HUES6 (cell line): ENCODE results near the gene NTSR1.

ENCODE experiments used
- H3K27ac ChIP-seq: 2 replicates; pipeline ENCODE4 v1.7.0; 2013; ENCODE audit warnings: low read depth, mild to moderate bottlenecking, low read length, inconsistent platforms
- H3K27me3 ChIP-seq: 2 replicates; pipeline ENCODE4 v1.6.1; 2013; ENCODE audit warnings: low read length; ENCODE audit not compliant: control insufficient read depth, insufficient read depth
- H3K36me3 ChIP-seq: 2 replicates; pipeline ENCODE4 v1.6.1; 2013; ENCODE audit warnings: low read length; ENCODE audit not compliant: control insufficient read depth, insufficient read depth
- H3K4me1 ChIP-seq: 2 replicates; pipeline ENCODE4 v1.6.1; 2013; ENCODE audit warnings: low read length; ENCODE audit not compliant: control insufficient read depth, insufficient read depth
- H3K4me3 ChIP-seq: 2 replicates; pipeline ENCODE4 v1.5.1; 2013; ENCODE audit warnings: low read depth, low read length
- H3K9ac ChIP-seq: one replicate; pipeline ENCODE4 v1.6.1; 2013; ENCODE audit warnings: mild to moderate bottlenecking, low read length
- H3K9me3 ChIP-seq: 2 replicates; pipeline ENCODE4 v1.6.1; 2013; ENCODE audit warnings: low read depth, low read length; ENCODE audit not compliant: control insufficient read depth, insufficient read depth

The NTSR1 gene

DNA sequence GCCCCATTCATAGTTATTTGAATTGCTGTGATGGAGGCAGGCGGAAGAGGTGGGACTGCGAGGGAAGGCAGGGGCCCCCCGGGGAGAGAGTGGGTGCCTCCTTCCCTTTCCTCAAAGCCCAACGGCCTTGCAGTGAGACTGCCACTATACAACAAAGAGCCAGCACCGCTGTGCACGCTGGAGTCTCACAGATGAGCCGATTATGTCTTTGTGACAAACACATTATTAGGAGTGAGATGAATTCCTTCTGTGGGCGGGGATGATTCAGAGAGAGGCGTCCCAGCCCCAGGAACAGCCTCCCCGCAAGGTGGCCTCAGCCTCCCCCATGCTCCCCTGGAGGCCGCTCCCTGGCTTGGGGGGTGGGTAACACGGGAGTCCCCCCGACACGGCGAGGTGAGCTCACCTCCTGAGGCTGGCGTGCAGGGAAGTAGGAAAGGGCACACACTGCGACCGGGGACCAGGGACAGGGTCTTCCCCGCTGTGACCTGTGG lies 26.7 kb downstream of the NTSR1 start:
- H3K9ac ChIP-seq: no peak overlapping the region
- no peaks in the 10 kb centered on the region for H3K36me3 ChIP-seq
- H3K27me3 ChIP-seq: peaks cover 22% of the 10 kb centered on the region; the same call in 1 of the 2 replicates
- no peak overlapping the region for H3K27ac ChIP-seq
- no peaks in the 10 kb centered on the region; the same call in 1 of the 2 replicates for H3K4me1 ChIP-seq
- H3K4me3 ChIP-seq: no peak overlapping the region
- H3K9me3 ChIP-seq: no peaks in the 10 kb centered on the region

DNA sequence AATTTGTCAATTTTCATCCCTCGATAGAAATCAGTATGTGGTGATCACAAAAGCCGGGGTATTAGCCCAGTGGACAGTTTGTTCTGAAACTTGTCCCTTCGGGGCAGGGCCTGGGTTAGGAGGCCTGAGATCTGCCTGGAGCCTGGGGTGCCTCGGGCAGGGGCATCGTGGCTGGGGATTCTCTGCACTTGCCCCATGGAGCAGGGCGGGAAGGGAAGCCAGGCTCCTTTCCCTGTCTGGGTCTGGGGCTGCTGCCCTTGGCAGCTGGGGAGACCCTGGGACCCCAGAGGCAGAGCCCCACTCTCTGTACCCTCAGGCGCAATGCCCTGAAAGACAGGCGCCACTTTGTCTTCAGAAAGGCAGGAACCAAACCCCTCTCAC lies 27.4 kb downstream of the NTSR1 start:
- Histone ChIP-seq H3K4me3 (no peak overlapping the region), H3K36me3 (no peaks in the 10 kb centered on the region), H3K9me3 (no peaks in the 10 kb centered on the region), H3K27me3 (peaks cover 25% of the 10 kb centered on the region; the same call in 1 of the 2 replicates), H3K4me1 (no peaks in the 10 kb centered on the region; the same call in 1 of the 2 replicates), H3K9ac (no peak overlapping the region), H3K27ac (no peak overlapping the region)

DNA sequence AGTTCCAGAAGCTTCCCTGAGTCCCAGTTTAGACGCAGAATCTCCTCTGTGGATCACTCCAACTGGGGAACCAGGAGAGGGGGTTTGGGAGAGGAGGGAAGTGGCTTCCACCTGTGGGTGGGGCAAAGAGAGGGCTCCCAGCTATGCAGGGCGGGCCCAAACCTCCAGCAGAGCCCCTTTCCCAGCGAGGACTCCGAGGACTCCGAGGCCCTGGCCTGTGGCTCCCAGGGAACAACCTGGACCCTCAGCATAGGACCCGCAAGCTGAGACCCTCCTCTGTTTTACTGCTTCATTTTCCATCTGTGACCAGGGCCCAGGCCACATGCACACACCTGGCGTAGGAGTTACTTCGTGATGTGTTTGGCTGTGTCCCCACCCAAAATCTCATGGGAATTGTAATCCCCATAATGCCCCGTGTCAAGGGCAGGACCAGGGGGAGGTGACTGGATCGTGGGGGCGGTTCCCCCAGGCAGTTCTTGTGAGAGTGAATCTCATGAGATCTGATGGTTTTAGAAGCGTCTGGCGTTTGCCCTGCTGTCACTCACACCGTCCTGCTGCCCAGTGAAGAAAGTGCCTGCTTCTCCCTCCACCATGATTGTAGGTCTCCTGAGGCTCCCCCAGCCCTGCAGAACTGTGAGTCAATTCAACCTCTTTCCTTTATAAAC lies 27.9 kb downstream of the NTSR1 start:
- H3K27me3 ChIP-seq: peaks cover 25% of the 10 kb centered on the region; the same call in 1 of the 2 replicates
- H3K36me3 ChIP-seq: no peaks in the 10 kb centered on the region
- H3K9me3 ChIP-seq: no peaks in the 10 kb centered on the region
- H3K9ac ChIP-seq: no peak overlapping the region
- no peak overlapping the region for H3K4me3 ChIP-seq
- no peak overlapping the region for H3K27ac ChIP-seq
- H3K4me1 ChIP-seq: peaks cover under 1% of the 10 kb centered on the region; the same call in 1 of the 2 replicates

DNA sequence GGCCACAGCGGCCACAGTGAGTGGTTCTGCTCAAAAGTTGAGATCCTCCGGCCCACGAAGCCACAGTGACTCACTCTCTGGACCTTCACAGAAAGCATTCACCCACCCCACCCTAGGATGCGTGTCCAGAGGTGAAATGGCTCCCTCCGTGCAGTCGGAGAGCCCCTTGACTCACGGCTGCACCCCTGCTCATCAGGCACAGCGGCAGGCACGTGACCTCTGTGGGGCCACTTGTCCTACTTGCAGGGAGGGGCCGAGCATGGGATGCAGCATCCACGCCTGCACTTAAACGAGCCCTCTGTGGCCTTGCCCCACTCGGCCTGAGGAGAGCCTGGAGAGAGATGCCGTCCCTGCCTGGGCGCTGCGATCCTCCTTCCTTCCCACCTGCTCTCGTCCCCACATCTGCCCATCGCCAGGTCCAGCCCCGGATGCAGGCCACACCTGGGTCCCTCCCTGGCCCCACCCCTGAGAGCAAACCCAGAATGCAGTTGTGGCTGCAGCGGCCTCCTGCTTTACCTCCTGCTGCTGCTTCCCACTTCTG lies 28.7 kb downstream of the NTSR1 start:
- peaks cover 25% of the 10 kb centered on the region; the same call in 1 of the 2 replicates for H3K27me3 ChIP-seq
- H3K27ac ChIP-seq: no peak overlapping the region
- H3K4me1 ChIP-seq: peaks cover 3% of the 10 kb centered on the region; the same call in 1 of the 2 replicates

DNA sequence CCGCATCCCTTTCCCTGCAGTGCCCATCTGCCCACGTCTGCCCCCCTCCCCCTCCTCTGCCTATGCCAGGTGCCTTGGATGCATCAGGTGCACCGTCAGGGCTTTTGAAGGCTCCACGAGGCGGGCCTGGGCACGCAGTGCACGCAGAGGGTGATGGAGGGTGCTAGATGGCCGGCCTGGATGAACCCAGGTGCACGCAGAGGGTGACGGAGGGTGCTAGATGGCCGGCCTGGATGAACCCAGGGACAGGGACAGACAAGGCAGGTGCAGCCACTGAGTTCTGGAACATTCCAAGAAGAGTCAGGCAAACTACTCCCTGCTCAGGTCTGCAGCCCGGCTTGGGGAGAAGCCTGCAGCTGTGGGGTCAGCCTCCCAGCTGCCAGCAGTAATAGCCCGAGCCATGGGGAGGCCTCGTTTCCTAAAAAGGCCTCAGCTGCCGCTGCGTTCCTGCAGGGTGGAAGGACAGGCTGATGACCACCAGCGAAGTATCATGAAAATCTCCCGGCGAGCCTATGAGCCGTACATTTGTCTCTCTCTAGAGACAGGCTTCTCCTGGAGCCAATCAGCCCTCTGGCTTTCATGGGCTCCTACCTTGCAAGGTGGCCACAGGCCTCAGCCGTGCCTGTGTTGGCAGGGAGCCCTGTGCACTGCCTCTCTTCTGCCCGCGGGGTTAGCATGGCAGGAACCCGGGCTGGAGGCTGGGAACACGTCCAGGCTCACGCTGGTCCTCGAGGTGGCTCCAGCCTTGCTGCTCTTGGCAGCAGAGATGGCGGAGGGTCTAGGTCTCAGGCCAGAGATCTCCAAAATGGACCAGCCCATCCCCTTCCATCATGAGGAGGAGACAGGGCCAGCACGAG lies 29.6 kb downstream of the NTSR1 start:
- Histone ChIP-seq H3K9me3 (no peaks in the 10 kb centered on the region), H3K36me3 (no peaks in the 10 kb centered on the region), H3K4me1 (peaks cover 3% of the 10 kb centered on the region; the same call in 1 of the 2 replicates), H3K9ac (no peak overlapping the region), H3K27me3 (peaks cover 23% of the 10 kb centered on the region; the same call in 1 of the 2 replicates), H3K27ac (no peak overlapping the region), H3K4me3 (no peak overlapping the region)

More for the DNA sequence above, 28.7 kb downstream of the NTSR1 start:
- H3K9me3 ChIP-seq: no peaks in the 10 kb centered on the region
- no peak overlapping the region for H3K9ac ChIP-seq
- H3K36me3 ChIP-seq: no peaks in the 10 kb centered on the region
- H3K4me3 ChIP-seq: no peak overlapping the region

DNA sequence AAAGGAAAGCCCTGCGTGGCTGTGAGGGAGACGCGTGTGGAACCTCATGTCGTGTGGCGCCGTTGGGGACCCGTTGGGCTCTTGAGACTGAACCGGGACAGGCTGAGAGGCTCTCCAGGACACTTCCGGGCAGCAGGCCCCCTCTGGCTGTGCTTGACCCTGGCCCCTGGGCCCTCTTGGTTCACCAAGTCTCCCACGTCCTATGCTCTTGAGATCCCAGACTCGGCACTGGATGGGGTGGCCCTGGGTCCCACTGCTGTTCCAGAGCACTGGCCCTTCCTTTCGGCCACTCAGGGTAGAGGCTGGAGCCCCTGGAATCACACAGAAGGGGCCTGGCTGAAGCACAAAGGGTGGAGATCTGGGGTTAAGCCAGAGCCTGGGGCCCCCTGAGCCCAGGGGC lies 30.4 kb downstream of the NTSR1 start:
- H3K27me3 ChIP-seq: peaks cover 18% of the 10 kb centered on the region; the same call in 1 of the 2 replicates
- H3K9ac ChIP-seq: no peak overlapping the region
- H3K27ac ChIP-seq: no peak overlapping the region
- H3K4me1 ChIP-seq: peaks cover 3% of the 10 kb centered on the region; the same call in 1 of the 2 replicates
- H3K36me3 ChIP-seq: no peaks in the 10 kb centered on the region
- H3K9me3 ChIP-seq: no peaks in the 10 kb centered on the region
- H3K4me3 ChIP-seq: no peak overlapping the region

DNA sequence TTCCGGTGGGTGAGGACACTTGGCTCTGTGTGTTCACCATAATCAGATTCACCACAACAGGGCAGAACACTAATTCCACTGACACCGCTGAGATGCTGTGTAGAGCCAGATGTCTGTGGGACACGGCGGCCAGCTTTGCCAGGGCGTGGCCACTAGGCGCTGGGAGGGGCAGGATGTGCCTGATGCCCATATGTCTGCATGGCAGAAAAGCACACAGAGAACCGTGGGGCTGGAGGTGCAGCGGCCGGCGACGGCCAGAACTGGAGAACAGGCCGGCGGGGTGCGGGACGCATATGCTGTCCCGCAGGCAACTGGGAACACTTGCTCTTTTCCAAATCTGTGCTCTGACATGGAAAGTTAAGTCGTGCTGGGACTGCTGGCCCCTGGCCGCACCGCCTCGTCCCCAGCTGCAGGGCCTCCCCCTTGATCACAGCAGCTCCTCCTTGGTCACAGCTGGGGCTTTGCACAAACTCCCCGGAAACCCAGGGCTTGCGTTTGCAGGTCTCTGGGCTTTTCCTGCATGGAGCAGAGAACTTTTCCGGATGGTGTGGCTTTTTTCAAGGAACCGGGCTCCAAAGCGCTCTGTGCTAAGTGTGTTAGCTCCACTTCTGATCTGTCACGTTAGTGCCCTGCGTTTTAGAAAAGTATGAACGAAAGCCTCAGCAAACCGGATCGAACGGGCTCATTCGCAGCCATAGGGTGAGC lies 31.1 kb downstream of the NTSR1 start:
- Histone ChIP-seq H3K4me3 (no peak overlapping the region), H3K9me3 (no peaks in the 10 kb centered on the region), H3K4me1 (peaks cover 3% of the 10 kb centered on the region; the same call in 1 of the 2 replicates), H3K27me3 (peaks cover 18% of the 10 kb centered on the region; the same call in 1 of the 2 replicates), H3K36me3 (no peaks in the 10 kb centered on the region), H3K9ac (no peak overlapping the region), H3K27ac (no peak overlapping the region)

DNA sequence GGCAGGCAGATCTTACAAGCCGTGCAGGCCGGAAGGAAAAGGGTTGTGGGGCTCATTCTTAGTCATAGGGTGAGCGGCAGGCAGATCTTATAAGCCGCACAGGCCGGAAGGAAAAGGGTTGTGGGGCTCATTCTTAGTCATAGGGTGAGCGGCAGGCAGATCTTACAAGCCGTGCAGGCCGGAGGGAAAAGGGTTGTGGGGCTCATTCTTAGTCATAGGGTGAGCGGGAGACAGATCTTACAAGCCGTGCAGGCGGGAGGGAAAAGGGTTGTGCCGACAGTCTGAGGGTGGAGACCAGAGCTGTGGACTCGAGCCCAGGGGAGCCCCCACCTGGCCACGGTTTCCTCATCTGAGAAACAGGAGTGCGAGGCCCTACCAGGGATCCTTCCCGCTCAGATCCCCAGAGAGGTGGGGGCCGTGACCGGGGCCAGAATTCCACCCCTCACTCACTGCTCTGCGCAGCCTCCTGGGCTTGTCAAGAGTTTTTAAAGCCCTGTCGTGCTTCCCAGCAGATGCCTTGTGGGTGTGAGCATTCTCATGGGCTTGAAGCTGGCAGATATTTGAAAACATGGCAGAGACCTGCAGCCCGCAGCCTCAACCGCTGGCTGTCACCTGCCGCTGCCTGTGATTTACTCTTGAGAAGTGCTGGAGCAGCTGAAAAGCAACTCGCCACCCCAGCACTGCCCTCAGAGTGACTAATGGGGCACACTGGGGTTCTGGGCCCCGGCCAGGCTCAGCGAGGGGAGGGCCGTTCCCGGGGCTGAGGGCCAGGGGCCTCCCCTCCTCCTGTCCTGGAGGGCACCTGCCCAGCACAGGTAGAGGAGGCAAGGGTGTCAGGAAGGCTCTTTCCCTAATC lies 31.9 kb downstream of the NTSR1 start:
- H3K36me3 ChIP-seq: no peaks in the 10 kb centered on the region
- no peaks in the 10 kb centered on the region for H3K9me3 ChIP-seq
- H3K9ac ChIP-seq: no peak overlapping the region
- H3K4me3 ChIP-seq: no peak overlapping the region
- peaks cover 3% of the 10 kb centered on the region; the same call in 1 of the 2 replicates for H3K4me1 ChIP-seq
- H3K27ac ChIP-seq: no peak overlapping the region
- H3K27me3 ChIP-seq: peaks cover 22% of the 10 kb centered on the region; the same call in 1 of the 2 replicates

DNA sequence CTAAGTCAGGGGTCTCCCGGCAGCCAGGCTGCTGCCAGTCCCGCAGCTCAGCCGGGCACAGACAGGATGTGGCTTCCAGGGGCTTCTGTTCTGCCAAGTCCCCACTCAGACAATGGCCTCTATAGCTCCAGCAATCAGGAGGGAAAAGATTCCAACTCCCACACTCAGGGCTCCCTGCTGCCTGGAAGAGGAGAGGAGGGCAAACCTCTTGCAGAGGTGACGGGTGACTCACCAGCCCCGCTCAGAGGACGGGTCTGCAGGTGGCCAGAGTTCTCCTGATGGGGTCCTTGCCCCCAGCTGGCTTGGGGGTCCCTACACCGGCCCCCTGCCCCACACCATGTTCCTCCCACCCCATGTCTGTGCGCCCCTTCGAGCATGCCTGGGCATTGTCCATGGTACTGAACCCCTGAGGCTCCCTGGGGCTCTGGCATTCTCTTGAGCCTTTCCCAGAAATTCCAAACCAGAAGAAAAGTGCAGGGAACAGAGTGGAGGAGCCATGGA lies 32.6 kb downstream of the NTSR1 start:
- H3K27ac ChIP-seq: no peak overlapping the region

More for the DNA sequence above, 32.6 kb downstream of the NTSR1 start:
- no peak overlapping the region for H3K4me3 ChIP-seq
- no peak overlapping the region for H3K9ac ChIP-seq
- H3K36me3 ChIP-seq: no peaks in the 10 kb centered on the region
- H3K27me3 ChIP-seq: peaks cover 22% of the 10 kb centered on the region; the same call in 1 of the 2 replicates
- no peaks in the 10 kb centered on the region for H3K9me3 ChIP-seq
- peaks cover 3% of the 10 kb centered on the region; the same call in 1 of the 2 replicates for H3K4me1 ChIP-seq
